Activated T-helper 1 cell treated with anti-CD3 and anti-CD28 coated beads, Interleukin-12 subunit alpha, Interleukin-12 subunit beta, Interleukin-2, Interleukin-4 antibody, amounts not matched to agents 30 ng/mL and 10 ng/mL and 1 ng/mL, durations not matched to agents 14 hours and 24 hours and 36 hours (primary cell): ENCODE results near the gene P2RY11. TPM values are rescaled to one million over a fixed set of nuclear protein-coding genes. Genes with fewer than 3 reads are reported as not detected.

Experiments
- DNase-seq: peaks from one replicate; pipeline ENCODE4 v3.0.0; 2021; ENCODE audit warnings: low spot score
- H3K27ac Mint-ChIP-seq: one replicate; pipeline ENCODE4 v1.8.0; 2021; ENCODE audit warnings: mild to moderate bottlenecking, mixed read lengths
- H3K27me3 Mint-ChIP-seq: one replicate; pipeline ENCODE4 v1.8.0; 2022; ENCODE audit warnings: mild to moderate bottlenecking, moderate library complexity, mixed read lengths; ENCODE audit not compliant: insufficient read depth
- H3K36me3 Mint-ChIP-seq: one replicate; pipeline ENCODE4 v1.8.0; 2021; ENCODE audit warnings: low read depth, mixed read lengths
- H3K4me1 Mint-ChIP-seq: one replicate; pipeline ENCODE4 v1.8.0; 2021; ENCODE audit warnings: low read depth, mixed read lengths
- H3K4me3 Mint-ChIP-seq: one replicate; pipeline ENCODE4 v1.8.0; 2021; ENCODE audit warnings: mild to moderate bottlenecking, moderate library complexity, mixed read lengths
- H3K9me3 Mint-ChIP-seq: one replicate; pipeline ENCODE4 v1.8.0; 2021; ENCODE audit warnings: mixed read lengths
- intact Hi-C: fragments of 100-400 bp; cut with micrococcal nuclease; formaldehyde crosslinking; loops from one replicate; pipeline ENCODE4 v1.15.1; 2024
- total RNA-seq: library from RNA; stranded (reverse); gene quantifications from 2 replicates; pipeline ENCODE4 v1.2.3, GENCODE V29; 2022

Gene P2RY11
- total RNA-seq, 1 donor from 2014 or later, result 64.9 TPM

GRCh38 chr19:10163536-10163935 lies 52.0 kb downstream of the P2RY11 start:
- H3K36me3 Mint-ChIP-seq, result peaks cover 37% of the 10 kb centered on the region

More at GRCh38 chr19:10163536-10163935, 52.0 kb downstream of the P2RY11 start:
- Mint-ChIP-seq H3K27me3 (no peaks in the 10 kb centered on the region), H3K4me1 (peaks cover 5% of the 10 kb centered on the region), H3K27ac (no peak overlapping the region), H3K9me3 (no peaks in the 10 kb centered on the region), H3K4me3 (no peak overlapping the region)
- intact Hi-C loops, result no loop called here
- DNase-seq, result no peak

Other genes starting within 250 kb of the P2RY11 start
- 0.78 and 1.6 TPM in 2 replicates for gene OLFM2, start 175.2 kb upstream of the P2RY11 start, total RNA-seq
- gene COL5A3, start 101.2 kb upstream of the P2RY11 start, total RNA-seq, result 0.67 and 0.76 TPM in 2 replicates
- not detected in 2 replicates for gene RDH8, start 98.2 kb upstream of the P2RY11 start, total RNA-seq
- gene SHFL, start 25.4 kb upstream of the P2RY11 start, total RNA-seq, result 64.1 and 70.5 TPM in 2 replicates
- gene ANGPTL6, start 9.0 kb upstream of the P2RY11 start, total RNA-seq, result 8.2 and 8.5 TPM in 2 replicates
- 234 and 250 TPM in 2 replicates for gene PPAN, start 5.3 kb upstream of the P2RY11 start, total RNA-seq
- gene EIF3G, start 8.2 kb downstream of the P2RY11 start, total RNA-seq, result 371 and 377 TPM in 2 replicates
- 411 and 425 TPM in 2 replicates for gene DNMT1, start 83.3 kb downstream of the P2RY11 start, total RNA-seq
- 15.4 and 16.0 TPM in 2 replicates for gene S1PR2, start 119.6 kb downstream of the P2RY11 start, total RNA-seq
- 163 and 168 TPM in 2 replicates for gene MRPL4, start 140.5 kb downstream of the P2RY11 start, total RNA-seq
- gene ICAM1, start 159.4 kb downstream of the P2RY11 start, total RNA-seq, result 90.8 and 92.2 TPM in 2 replicates
- 0.59 and 1.0 TPM in 2 replicates for gene ICAM4, start 175.3 kb downstream of the P2RY11 start, total RNA-seq
- gene ICAM5, start 178.3 kb downstream of the P2RY11 start, total RNA-seq, result 1.9 TPM in 2 replicates
- 3.5 and 4.2 TPM in 2 replicates for gene ZGLP1, start 198.1 kb downstream of the P2RY11 start, total RNA-seq
- gene FDX2, start 204.3 kb downstream of the P2RY11 start, total RNA-seq, result 21.6 and 24.4 TPM in 2 replicates
- 92.5 and 92.8 TPM in 2 replicates for gene RAVER1, start 221.8 kb downstream of the P2RY11 start, total RNA-seq
- gene ICAM3, start 227.9 kb downstream of the P2RY11 start, total RNA-seq, result 107 and 114 TPM in 2 replicates